GM12891 (cell line): ENCODE results near the gene LRMDA.

Source experiments
- PAX5 ChIP-seq: IDR thresholded peaks from 2 replicates; pipeline ENCODE4 v1.6.1; 2011; ENCODE audit warnings: low read length, moderate library complexity, mild to moderate bottlenecking; ENCODE audit not compliant: insufficient read depth, severe bottlenecking
- POLR2A ChIP-seq: IDR thresholded peaks from 2 replicates; pipeline ENCODE4 v1.6.1; 2011; ENCODE audit warnings: low read depth, low read length, control low read depth
- POLR2AphosphoS5 ChIP-seq: IDR thresholded peaks from 2 replicates; pipeline ENCODE4 v1.6.1; 2011; ENCODE audit warnings: low read depth, low read length, control low read depth
- TAF1 ChIP-seq: IDR thresholded peaks from 2 replicates; pipeline ENCODE4 v1.6.1; 2011; ENCODE audit warnings: low read depth, low read length, control low read depth

DNA sequence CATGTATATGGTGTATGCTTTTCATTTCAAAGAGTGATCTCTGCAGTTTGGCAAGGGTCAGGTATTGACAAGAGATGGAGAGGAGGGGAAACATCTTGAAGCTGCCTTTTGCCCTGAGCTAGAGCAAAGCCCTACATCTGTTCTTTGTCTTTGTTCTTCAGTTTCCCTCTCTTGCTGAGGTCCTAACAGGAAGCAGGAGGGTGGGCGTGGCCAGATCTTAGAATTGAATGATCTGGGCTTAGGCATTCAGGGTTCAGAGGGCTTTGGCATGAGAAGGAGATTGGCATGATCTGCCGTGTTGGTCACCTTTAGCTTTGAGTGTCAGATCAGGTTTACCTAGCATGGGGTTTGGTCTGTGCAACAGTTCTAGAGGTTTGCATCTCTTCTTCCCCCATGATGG lies 41.3 kb downstream of the LRMDA start:
- TF ChIP-seq POLR2A, result no peak
- no peak for TF ChIP-seq POLR2AphosphoS5
- no peak for TF ChIP-seq TAF1
- TF ChIP-seq PAX5, result no peak
